ENCODE results near the gene CYP19A1.

Gene CYP19A1

DNA sequence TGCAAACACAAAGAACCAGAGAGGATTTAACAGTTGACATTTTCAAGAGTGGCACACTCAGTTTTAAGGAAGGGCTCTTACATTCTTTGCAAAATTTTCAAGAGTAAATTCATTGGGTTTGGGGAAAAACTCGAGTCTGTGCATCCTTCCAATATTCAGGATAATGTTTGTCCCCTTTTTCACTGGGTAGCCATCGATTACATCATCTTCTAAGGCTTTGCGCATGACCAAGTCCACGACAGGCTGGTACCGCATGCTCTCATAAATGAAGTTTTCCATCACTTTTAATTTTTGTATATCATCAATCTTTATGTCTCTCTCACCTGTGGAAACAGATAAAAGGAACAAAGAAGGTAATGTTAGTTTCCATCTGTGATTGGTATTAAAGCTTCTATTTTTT is 126.2 kb downstream of the CYP19A1 start:
- TF ChIP-seq, protein P1, sequence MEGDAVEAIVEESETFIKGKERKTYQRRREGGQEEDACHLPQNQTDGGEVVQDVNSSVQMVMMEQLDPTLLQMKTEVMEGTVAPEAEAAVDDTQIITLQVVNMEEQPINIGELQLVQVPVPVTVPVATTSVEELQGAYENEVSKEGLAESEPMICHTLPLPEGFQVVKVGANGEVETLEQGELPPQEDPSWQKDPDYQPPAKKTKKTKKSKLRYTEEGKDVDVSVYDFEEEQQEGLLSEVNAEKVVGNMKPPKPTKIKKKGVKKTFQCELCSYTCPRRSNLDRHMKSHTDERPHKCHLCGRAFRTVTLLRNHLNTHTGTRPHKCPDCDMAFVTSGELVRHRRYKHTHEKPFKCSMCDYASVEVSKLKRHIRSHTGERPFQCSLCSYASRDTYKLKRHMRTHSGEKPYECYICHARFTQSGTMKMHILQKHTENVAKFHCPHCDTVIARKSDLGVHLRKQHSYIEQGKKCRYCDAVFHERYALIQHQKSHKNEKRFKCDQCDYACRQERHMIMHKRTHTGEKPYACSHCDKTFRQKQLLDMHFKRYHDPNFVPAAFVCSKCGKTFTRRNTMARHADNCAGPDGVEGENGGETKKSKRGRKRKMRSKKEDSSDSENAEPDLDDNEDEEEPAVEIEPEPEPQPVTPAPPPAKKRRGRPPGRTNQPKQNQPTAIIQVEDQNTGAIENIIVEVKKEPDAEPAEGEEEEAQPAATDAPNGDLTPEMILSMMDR (IDR thresholded peaks at IDR 0.05; ENCODE audit: borderline replicate concordance, insufficient read depth, low read depth, low read length), result no peak
- H3K4me3 ChIP-seq (ENCODE audit: low read depth, low read length), result no peak overlapping the region

DNA sequence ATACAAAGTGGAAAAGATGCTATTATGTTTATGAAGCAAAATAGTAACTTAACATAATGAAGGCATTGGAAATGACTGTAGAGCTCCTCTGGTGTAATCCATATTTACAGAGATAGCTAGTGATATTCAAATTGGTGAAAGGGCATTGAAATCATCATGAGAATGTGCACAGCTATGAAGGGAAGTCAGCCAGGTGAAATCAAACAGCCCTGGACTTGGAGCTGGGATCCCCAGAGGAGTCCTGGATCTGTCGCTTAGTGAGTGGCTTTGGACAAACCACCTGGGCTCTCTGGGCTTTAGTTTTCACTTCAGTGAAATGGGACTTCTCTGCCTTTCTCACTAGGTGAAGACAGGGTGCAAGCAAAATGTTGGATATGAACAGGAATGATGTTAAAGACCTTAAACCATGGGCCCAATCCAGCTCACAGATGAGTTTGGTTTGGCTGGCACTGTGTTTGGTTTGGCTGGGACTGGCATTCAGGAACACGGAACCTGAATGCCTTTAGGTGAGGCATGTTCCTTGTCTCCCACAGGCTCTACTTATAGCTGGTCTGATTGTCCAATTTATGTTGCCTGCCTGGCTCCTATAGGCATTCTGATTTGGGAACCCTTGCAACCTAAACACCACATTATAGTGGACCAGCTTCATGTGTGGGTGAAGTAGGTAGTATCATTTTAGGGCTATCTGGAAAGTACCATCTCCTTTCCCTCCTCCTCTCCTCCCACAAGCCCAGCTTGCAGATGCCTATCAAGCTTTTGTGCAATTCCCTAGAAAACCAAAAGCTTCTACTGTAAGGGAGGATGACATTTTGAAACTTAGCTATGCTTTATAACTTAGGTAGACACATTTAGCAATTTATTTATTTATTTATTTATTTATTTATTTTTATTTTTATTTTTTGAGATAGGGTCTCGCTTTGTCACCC is 133.1 kb downstream of the CYP19A1 start:
- TF ChIP-seq, protein P1 (IDR thresholded peaks at IDR 0.05; ENCODE audit: borderline replicate concordance, insufficient read depth, low read depth, low read length), result no peak
- H3K4me3 ChIP-seq (ENCODE audit: low read depth, low read length), result no peak overlapping the region

DNA sequence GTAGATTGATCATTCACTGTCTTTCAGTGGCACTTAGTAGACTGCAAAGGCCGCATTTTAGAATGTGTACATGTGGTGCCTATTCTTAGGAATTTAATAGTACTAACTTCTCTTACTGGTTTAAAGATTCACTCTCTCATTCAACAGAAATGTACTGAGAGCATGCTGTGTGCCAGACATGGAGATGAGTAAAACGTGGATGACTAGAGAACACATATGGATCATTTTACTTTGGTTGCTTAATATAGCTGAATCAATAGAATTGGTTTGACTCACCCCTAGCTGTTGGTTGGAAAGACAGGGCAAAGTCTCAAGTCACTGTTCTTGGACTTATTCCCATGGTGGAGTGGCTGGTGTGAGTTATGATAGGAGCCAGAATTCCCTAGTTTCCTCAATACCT is 134.6 kb downstream of the CYP19A1 start:
- TF ChIP-seq, protein P1 (IDR thresholded peaks at IDR 0.05; ENCODE audit: borderline replicate concordance, insufficient read depth, low read depth, low read length), result no peak

DNA sequence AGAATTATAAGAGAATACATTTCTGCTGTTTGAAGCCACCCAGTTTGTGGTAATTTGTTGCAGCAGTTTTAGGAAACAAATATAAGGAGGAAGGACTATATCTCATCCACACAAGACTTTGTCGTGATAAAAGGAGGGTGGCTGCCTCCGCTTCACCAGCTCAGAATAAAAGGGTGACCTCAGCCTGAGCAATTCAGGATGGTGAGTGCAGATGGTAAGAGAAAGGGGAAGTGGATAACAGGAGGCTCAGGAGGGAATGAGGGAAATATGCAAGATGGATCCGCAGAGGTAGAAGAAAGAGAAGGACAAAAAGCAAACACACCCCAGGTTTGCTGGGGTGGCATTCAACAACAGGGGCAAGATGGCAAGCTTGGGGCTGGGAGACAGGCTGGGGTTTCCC is 135.6 kb downstream of the CYP19A1 start:
- no peak overlapping the region for H3K4me3 ChIP-seq (ENCODE audit: low read depth, low read length)
- TF ChIP-seq, protein P1 (IDR thresholded peaks at IDR 0.05; ENCODE audit: borderline replicate concordance, insufficient read depth, low read depth, low read length), result no peak

More for the DNA sequence above, 134.6 kb downstream of the CYP19A1 start:
- H3K4me3 ChIP-seq (ENCODE audit: low read depth, low read length), result no peak overlapping the region

DNA sequence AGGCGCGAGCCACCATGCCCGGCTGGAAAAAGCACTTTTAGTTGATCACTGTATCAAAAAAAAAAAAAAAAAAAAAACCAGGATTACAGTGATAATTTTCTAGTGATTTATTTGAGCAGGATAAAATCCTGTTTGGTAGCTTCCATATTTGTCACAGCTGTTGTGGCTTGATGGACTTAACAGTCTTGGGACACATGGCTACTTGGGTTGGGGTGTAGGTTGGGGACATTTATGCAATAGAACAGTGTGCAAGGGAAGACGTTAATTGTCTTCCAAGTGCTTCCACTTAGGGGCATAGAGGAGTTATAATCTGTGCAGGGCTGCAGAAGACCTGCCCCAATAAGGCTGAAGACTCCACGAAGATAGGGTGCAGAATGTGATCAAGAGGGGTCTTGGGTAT is 136.8 kb downstream of the CYP19A1 start:
- no peak overlapping the region for H3K4me3 ChIP-seq (ENCODE audit: low read depth, low read length)

DNA sequence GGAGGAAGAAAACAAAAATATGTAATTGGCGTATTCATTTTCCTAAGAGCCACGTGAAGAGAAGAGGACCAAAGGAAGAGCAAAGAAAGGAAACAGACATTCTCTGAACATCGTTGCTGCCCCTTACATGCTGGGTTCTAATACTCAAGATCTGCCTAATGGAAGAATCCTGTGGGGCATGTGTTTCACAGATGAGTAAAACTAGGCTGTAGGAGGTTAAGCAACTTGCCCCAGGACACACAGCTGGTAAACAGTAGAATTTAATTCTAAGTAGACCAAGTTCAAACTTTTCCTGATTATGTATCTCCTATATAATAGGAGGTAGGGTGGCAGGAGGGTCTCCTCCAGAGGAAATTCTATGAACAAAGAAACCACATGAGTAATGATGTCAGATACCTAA is 137.6 kb downstream of the CYP19A1 start:
- H3K4me3 ChIP-seq (ENCODE audit: low read depth, low read length), result no peak overlapping the region
- TF ChIP-seq, protein P1 (IDR thresholded peaks at IDR 0.05; ENCODE audit: borderline replicate concordance, insufficient read depth, low read depth, low read length), result no peak

More for the DNA sequence above, 136.8 kb downstream of the CYP19A1 start:
- TF ChIP-seq, protein P1 (IDR thresholded peaks at IDR 0.05; ENCODE audit: borderline replicate concordance, insufficient read depth, low read depth, low read length), result no peak

DNA sequence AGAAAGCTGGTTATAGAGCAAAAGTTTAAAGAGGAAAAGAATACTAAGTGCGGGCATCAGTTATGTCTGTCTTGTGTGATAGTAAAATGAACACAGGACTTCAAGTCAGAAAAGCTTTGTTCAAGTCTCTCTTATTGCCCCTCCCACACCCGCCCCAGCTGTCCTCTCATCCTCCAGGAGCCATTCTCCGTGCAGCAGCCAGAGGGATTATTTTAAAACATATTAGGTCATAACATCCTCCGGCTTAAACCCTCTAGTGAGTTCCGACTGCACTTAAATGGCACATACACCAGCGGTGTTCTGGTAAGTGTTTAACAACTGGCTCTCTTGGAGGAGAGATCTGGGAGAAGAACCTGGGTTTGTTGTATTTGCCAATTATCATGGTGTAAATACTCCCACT is 138.9 kb downstream of the CYP19A1 start:
- TF ChIP-seq, protein P1 (IDR thresholded peaks at IDR 0.05; ENCODE audit: borderline replicate concordance, insufficient read depth, low read depth, low read length), result no peak
- H3K4me3 ChIP-seq (ENCODE audit: low read depth, low read length), result no peak overlapping the region
